A549 treated with DMSO at 1 μM for 4 hours (cell line): ENCODE measurements around the gene PSMD9. TPM values are rescaled to one million over a fixed set of nuclear protein-coding genes. Genes with fewer than 3 reads are reported as not detected.

Experiments
- total RNA-seq: library from RNA; stranded (reverse); fragments of 200-300 nt; extraction: Qiagen RNA extraction; gene quantifications from 5 replicates; pipeline ENCODE4 v1.2.3, GENCODE V29; 2022; ENCODE audit warnings: low read depth

Gene PSMD9, protein sequence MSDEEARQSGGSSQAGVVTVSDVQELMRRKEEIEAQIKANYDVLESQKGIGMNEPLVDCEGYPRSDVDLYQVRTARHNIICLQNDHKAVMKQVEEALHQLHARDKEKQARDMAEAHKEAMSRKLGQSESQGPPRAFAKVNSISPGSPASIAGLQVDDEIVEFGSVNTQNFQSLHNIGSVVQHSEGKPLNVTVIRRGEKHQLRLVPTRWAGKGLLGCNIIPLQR
- 115 to 170 TPM (median 119 TPM) in 5 replicates for total RNA-seq

DNA sequence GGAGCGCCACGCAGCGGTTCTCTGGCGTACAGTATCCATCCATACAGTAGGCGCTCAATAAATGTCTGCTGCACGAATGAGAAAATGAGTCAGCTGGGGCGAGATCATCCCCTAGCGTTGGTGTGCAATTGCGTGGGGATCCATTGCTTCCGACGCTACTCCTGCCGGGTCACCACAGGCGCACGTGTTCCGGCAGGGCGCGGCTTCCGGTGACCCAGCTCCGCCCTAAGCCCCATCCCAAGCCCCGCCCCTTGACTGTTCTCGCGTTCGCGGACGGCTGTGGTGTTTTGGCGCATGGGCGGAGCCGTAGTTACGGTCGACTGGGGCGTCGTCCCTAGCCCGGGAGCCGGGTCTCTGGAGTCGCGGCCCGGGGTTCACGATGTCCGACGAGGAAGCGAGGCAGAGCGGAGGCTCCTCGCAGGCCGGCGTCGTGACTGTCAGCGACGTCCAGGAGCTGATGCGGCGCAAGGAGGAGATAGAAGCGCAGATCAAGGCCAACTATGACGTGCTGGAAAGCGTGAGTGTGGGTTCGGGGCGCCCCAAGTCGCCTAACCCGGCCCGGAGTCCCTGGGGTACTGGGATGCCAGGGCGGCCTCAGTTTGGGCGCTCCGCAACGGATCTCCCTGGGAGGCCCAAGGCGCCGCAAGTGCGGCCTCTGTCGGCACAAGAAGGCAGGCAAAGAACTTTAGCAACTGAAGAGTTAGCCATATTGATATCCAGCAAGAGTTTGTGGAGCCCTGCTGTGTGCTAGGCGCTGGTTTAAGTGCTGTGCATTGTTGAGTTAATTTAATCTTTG lies at the start of gene PSMD9:
TSS of gene PSMD9 (plus strand) at position 313 of the 796 bp plus-strand sequence. CDS start at position 380, 67 bp downstream.

DNA sequence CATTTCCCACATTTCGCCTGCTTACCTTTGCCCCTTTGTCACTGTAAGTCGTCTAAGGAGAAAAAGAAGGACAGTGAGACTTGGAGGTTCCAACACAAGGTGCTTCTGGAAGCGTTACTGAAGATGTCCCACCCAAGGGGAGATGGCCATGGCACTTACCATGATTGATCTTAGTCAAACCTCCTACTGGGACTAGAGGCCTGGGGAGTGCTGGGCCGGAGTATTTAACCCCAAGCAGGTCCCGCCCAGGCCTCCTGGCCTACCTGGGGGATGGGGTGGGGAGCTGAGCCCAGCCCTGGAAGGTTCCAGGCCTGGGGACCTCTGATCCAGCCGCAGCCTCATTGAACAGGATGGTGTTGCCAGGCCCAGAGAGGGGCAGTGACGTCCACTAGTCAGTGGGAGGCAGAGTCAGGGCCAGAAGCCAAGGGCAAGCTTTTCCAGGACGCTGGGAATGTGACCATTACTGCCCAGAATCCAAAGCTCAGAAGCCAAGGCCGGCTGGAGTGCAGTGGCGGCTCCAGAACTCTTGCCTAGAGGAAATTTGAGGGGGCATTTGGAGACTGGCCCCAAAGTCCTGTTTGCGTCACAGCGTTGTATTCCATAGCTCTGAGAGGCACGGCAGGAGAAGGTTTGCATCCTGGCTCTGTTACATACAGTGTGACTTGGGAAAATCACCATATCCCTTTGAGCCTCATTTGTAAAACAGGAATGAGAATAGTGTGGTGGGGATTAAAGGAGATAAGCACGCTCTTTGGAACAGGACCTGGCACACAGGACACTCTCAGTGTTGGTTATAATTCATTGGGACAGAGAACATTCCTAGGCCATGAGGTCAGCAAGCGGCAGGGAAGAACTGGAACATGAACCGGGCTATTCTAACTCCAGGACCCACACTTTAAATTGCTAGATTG lies 29.7 kb upstream of the PSMD9 start, which contains the start of gene HPD:
TSS of gene HPD (minus strand) at position 198 of the 911 bp plus-strand sequence. CDS start at position 162, 36 bp downstream.

DNA sequence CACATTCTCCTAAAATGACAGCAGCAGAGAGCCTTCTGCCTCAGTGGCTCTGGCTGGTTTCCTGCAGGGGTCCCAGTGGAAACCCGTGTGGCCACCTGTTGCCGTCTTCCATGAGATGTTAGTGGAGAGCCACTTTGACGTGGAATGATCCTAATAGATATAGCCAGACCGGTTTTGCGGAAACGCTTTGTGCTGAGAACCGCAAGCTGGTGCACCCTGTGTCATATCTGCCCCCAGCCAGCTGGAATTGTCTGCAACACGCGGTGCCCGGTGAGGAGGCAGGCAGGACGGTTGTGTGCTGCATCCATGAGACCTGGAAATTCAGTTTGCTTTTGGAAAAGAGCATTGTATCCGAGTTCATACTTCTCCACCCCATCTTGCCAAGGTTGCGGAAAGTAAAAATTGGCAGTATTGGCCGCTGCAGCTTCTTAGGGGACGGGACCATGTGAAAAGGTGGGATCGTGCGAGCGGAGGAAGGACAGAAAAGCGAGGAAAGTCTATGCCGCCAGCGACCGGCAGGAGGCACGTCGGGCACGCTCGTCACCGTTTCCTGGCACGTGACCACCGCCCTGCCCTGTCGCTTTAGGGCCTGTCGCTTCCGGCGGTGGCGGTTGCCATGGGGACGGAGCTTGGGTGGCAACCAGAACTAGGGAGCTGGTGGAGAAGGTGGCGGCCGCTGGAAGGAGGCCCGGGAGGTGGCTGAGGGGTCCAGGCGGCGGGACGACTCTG lies 29.5 kb downstream of the PSMD9 start, which contains the start of gene CFAP251:
TSS of gene CFAP251 (plus strand) at position 643 of the 729 bp plus-strand sequence. CDS start 2,714 bp downstream, outside the sequence.

Other genes with a start within 250 kb of the PSMD9 start
- gene MORN3, start 219.1 kb upstream of the PSMD9 start, total RNA-seq = 0.09 to 0.30 TPM (median 0.23 TPM) in 5 replicates
- gene TMEM120B, start 176.0 kb upstream of the PSMD9 start, total RNA-seq = 6.9 to 12.6 TPM (median 11.6 TPM) in 5 replicates
- 159 to 191 TPM (median 184 TPM) in 5 replicates for gene RHOF, start 95.1 kb upstream of the PSMD9 start, total RNA-seq
- gene SETD1B, start 84.8 kb upstream of the PSMD9 start, total RNA-seq = 13.3 to 17.8 TPM (median 15.8 TPM) in 5 replicates
- 1.2 to 1.5 TPM (median 1.4 TPM) in 5 replicates for gene HPD, start 29.9 kb upstream of the PSMD9 start, total RNA-seq
- 1.1 to 2.4 TPM (median 1.4 TPM) in 5 replicates for gene CFAP251, start 29.8 kb downstream of the PSMD9 start, total RNA-seq
- gene BCL7A, start 133.1 kb downstream of the PSMD9 start, total RNA-seq = 11.3 to 14.5 TPM (median 11.7 TPM) in 5 replicates
- 22.3 to 32.6 TPM (median 28.0 TPM) in 5 replicates for gene MLXIP, start 190.0 kb downstream of the PSMD9 start, total RNA-seq